Testis (tissue), 2 donors: ENCODE results near the gene CTAG1B.
"Not testable (repeated sequence)": the region's sequence is repeated elsewhere in the genome, so short reads cannot be mapped to it uniquely, and the experiment has no call there.

Experiments used
- CTCF ChIP-seq, 3 experiments: fragments of 450-650 bp in 2 of 3; fragments of 200-600 bp in 1 of 3; sonication (generic) in 1 of 3; IDR thresholded peaks; one replicate each; pipeline ENCODE4 v1.5.1; 2016 to 2019; ENCODE audit warnings: antibody characterized with exemption in 3 of 3, mild to moderate bottlenecking in 2 of 3, moderate library complexity in 1 of 3
- POLR2A ChIP-seq: fragments of 450-650 bp; IDR thresholded peaks from one replicate; pipeline ENCODE4 v1.6.1; 2017; ENCODE audit warnings: antibody characterized with exemption, mild to moderate bottlenecking, moderate library complexity

GRCh38 chrX:154575076-154575475 is 44.0 kb downstream of the CTAG1B start:
- TF ChIP-seq CTCF (IDR thresholded peaks at IDR 0.05); POLR2A: not testable (repeated sequence)
